Tibial nerve (tissue), 4 donors: ENCODE data around the gene SLC25A20. TPM values are rescaled to one million over a fixed set of nuclear protein-coding genes. Genes with fewer than 3 reads are reported as not detected.

Experiments used
- DNase-seq, 2 donors: peaks; one replicate each; pipeline ENCODE4 v3.0.0-alpha.2; 2019; ENCODE audit warnings: low spot score in 2 of 2
- H3K27ac ChIP-seq, 4 donors: fragments of 200-600 bp; sonication (generic) in 3 of 4; one replicate each; pipeline ENCODE4 v1.5.1; 2017 to 2019; ENCODE audit warnings: mild to moderate bottlenecking in 1 of 4
- H3K27me3 ChIP-seq, 2 donors: fragments of 200-600 bp; sonication (generic) in 1 of 2; one replicate each; pipeline versions ENCODE4 v1.5.1 to v1.6.0; 2017 to 2019
- H3K36me3 ChIP-seq, 3 donors: fragments of 200-600 bp; sonication (generic); one replicate each; pipeline ENCODE4 v1.5.1; 2018 to 2019
- H3K4me1 ChIP-seq, 4 donors: fragments of 200-600 bp; sonication (generic) in 3 of 4; one replicate each; pipeline ENCODE4 v1.5.1; 2017 to 2019
- H3K4me3 ChIP-seq, 4 donors: fragments of 200-600 bp; sonication (generic) in 3 of 4; one replicate each; pipeline ENCODE4 v1.5.1; 2017 to 2019; ENCODE audit warnings: mild to moderate bottlenecking in 1 of 4, moderate library complexity in 1 of 4
- H3K9me3 ChIP-seq, 4 donors: fragments of 200-600 bp; sonication (generic) in 3 of 4; one replicate each; pipeline ENCODE4 v1.5.1; 2017 to 2019
- CTCF ChIP-seq, 5 experiments: fragments of 200-600 bp in 3 of 5; fragments of 450-650 bp in 2 of 5; sonication (generic) in 3 of 5; IDR thresholded peaks; one replicate each; pipeline ENCODE4 v1.5.1; 2016 to 2019; ENCODE audit warnings: antibody characterized with exemption in 5 of 5, mild to moderate bottlenecking in 3 of 5, moderate library complexity in 2 of 5
- EP300 ChIP-seq, 2 donors: sonication (generic); formaldehyde crosslinking; IDR thresholded peaks; one replicate each; pipeline ENCODE4 v1.6.1; 2017; ENCODE audit warnings: antibody characterized with exemption in 2 of 2, mild to moderate bottlenecking in 1 of 2
- POLR2A ChIP-seq, 2 donors: fragments of 450-650 bp; IDR thresholded peaks; one replicate each; pipeline ENCODE4 v1.6.1; 2017; ENCODE audit warnings: antibody characterized with exemption in 2 of 2, mild to moderate bottlenecking in 2 of 2, moderate library complexity in 2 of 2
- WGBS, 2 donors: methylation state at CpG; one replicate each; pipeline ENCODE4 v1.1.5; 2018; 5-methylcytosine and 5-hydroxymethylcytosine counted together
- total RNA-seq, 4 donors: library from RNA; depleted of rRNA; stranded (reverse); fragments of >200 nt; gene quantifications; one replicate each; pipeline ENCODE4 v1.1.0, GENCODE V29; 2016

SLC25A20 gene
- total RNA-seq, 4 donors from 2014 or later = 19.6 to 39.3 (median 22.1) TPM

GRCh38 chr3:48852151-48852550, 46.5 kb downstream of the SLC25A20 start:
- no peak overlapping the region for H3K27ac ChIP-seq
- TF ChIP-seq EP300 (IDR thresholded peaks at IDR 0.05) (no peak), CTCF (IDR thresholded peaks at IDR 0.05) (no peak), POLR2A (IDR thresholded peaks at IDR 0.05) (no peak)
- H3K9me3 ChIP-seq = no peaks in the 10 kb centered on the region
- no peak overlapping the region for H3K4me3 ChIP-seq
- H3K27me3 ChIP-seq = no peaks in the 10 kb centered on the region
- H3K4me1 ChIP-seq = peaks cover 0 to 10% (median 2%) of the 10 kb centered on the region in 4 donors
- no peak for DNase-seq
- 85 to 90% methylated on average over 5 of the region's 5 CpGs for WGBS, 2 donors
- H3K36me3 ChIP-seq = peaks cover 0 to 9% (median 0%) of the 10 kb centered on the region in 3 donors

GRCh38 chr3:48851407-48851806, 47.3 kb downstream of the SLC25A20 start:
- Histone ChIP-seq H3K27me3 (no peaks in the 10 kb centered on the region), H3K4me1 (peaks cover 0 to 13% (median 4%) of the 10 kb centered on the region in 4 donors), H3K27ac (no peak overlapping the region), H3K4me3 (no peak overlapping the region), H3K36me3 (peaks cover 0 to 2% (median 0%) of the 10 kb centered on the region in 3 donors), H3K9me3 (no peaks in the 10 kb centered on the region)
- no peak for DNase-seq
- WGBS, 2 donors = 52 to 57% methylated on average over 3 of the region's 3 CpGs
- no peak for TF ChIP-seq CTCF (IDR thresholded peaks at IDR 0.05)
- no peak for TF ChIP-seq EP300 (IDR thresholded peaks at IDR 0.05)
- no peak for TF ChIP-seq POLR2A (IDR thresholded peaks at IDR 0.05)

- Histone ChIP-seq H3K27me3 (no peaks in the 10 kb centered on the region), H3K27ac (peak overlapping the region in 2 of 4 donors; percentile 95 to 98), H3K36me3 (no peaks in the 10 kb centered on the region), H3K4me1 (peaks cover 0 to 30% (median 19%) of the 10 kb centered on the region in 4 donors), H3K4me3 (no peak overlapping the region), H3K9me3 (no peaks in the 10 kb centered on the region)
- no peak for DNase-seq
- no peak for TF ChIP-seq EP300 (IDR thresholded peaks at IDR 0.05)
- TF ChIP-seq POLR2A (IDR thresholded peaks at IDR 0.05) = no peak
- TF ChIP-seq CTCF (IDR thresholded peaks at IDR 0.05) = no peak
- WGBS, 2 donors = 96 to 98% methylated on average over 8 of the region's 8 CpGs
These were observed 49.7 kb downstream of the SLC25A20 start for GRCh38 chr3:48848816-48849515.

- DNase-seq = peak; percentile 74 to 77
- peak within 1 kb of the TSS; percentile 78 to 96 (median 88) for H3K4me3 ChIP-seq
- H3K36me3 ChIP-seq = no peaks in the 10 kb centered on the region
- no peaks in the 10 kb centered on the region for H3K9me3 ChIP-seq
- H3K27ac ChIP-seq = peak within 1 kb of the TSS; percentile 91 to 98 (median 95)
- H3K27me3 ChIP-seq = no peaks in the 10 kb centered on the region
- peaks cover 0 to 30% (median 19%) of the 10 kb centered on the region in 4 donors for H3K4me1 ChIP-seq
- TF ChIP-seq EP300 (IDR thresholded peaks at IDR 0.05) (peak; percentile 40 to 77), CTCF (IDR thresholded peaks at IDR 0.05) (peak in 1 of 5 experiments; percentile 32), POLR2A (IDR thresholded peaks at IDR 0.05) (peak; percentile 75 to 87)
- WGBS, 2 donors = 3% methylated on average over 34 to 38 of the region's 81 CpGs
These were observed 50.9 kb downstream of the SLC25A20 start, which contains the start of gene PRKAR2A for GRCh38 chr3:48847504-48848423. Gene PRKAR2A, minus strand, starts transcription at chr3:48847874. Its CDS starts 278 bp downstream, at chr3:48847596.
